HG02623 (cell line): ENCODE results near the gene PERM1.

Experiments used
- ATAC-seq: cut with Tn5 transposase; IDR thresholded peaks from one replicate; pipeline ENCODE4 v1.9.1; 2021; ENCODE audit warnings: moderate library complexity; ENCODE audit not compliant: unreplicated experiment

Gene PERM1

DNA sequence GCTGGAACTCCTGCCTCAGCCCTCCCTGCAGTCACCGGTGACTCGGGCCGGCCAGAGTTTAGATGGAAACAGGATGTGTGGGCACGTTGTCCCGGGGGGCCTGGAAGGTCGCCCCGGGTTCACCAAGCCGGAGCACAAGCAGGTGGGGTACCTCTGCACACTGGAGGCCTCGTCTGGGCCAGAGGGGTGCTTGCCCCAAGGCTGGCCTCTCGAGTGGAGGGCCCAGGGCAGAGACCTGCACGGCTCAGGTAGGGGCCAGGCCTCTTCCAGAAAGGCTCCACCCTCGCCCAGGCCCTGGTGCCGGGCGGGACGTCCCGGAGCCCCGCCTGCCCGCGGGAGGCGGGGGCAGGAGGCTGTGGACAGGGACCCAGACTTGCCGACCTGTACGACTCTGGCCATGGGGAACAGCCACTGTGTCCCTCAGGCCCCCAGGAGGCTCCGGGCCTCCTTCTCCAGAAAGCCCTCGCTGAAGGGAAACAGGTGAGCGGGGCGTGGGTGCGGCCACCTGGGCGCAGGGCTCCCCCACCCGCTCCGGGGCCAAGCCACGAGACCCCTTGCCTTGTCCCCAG lies 15.7 kb downstream of the PERM1 start, which contains the start of gene PLEKHN1:
TSS of gene PLEKHN1 (plus strand) at position 348 of the 569 bp plus-strand sequence. CDS start at position 398, 50 bp downstream.
- peak; percentile 12 for ATAC-seq

DNA sequence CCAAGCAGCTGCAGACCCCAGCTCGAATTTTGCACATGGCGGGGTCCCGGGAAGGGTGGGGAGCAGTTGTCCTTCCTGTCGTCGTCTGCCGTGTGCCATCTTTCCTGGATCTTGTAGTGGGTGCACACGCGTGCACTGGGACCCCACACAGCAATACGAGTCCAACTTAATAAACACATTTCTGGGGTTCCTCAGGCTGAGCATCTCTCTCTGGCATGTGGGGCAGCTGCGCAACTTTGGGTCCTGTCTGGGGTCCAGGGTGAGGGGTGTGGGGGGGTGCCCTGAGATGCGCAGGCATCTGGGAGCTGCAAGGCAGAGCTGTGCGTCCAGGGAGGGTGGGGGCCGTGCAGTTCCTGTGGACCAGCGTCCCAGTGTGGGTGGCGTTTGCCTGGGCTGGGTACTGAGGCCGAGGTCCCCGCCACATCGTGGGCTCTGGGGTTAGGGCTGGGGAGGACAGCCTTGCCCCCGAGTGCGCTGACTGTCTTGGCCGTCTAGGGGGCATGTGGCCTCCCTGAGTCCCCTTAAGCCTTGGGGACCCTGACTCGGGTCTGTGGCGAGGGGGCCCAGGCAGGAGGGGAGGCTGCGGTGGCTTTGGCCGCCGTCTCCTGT lies 16.3 kb downstream of the PERM1 start:
- ATAC-seq: no peak

DNA sequence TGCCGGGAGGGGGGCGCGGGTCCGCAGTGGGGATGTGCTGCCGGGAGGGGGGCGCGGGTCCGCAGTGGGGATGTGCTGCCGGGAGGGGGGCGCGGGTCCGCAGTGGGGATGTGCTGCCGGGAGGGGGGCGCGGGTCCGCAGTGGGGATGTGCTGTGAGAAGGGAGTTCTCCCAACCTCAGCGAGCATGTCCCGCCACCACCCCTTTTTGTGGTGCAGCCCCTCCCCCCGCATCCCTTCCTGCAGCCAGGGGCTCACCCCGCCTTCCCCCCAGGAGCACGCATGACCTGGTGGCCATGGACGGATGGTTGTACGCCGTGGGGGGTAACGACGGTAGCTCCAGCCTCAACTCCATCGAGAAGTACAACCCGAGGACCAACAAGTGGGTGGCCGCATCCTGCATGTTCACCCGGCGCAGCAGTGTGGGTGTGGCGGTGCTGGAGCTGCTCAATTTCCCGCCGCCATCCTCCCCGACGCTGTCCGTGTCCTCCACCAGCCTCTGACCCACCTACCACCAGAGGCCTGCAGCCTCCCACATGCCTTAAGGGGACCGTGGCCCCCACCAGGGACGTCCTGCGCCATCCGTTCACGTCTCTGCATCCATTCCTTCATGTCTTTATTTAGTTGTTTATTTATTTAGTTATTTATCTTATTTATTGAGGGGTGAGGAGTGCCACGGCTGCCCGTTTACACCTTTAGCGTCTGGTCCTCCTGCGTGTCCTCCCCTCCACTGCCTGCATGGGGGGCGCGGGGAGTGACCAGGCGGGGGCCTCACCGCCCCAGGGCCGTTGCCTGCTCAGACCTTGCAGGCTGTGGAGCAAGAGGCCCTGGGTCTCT lies 17.0 kb downstream of the PERM1 start:
- no peak for ATAC-seq

DNA sequence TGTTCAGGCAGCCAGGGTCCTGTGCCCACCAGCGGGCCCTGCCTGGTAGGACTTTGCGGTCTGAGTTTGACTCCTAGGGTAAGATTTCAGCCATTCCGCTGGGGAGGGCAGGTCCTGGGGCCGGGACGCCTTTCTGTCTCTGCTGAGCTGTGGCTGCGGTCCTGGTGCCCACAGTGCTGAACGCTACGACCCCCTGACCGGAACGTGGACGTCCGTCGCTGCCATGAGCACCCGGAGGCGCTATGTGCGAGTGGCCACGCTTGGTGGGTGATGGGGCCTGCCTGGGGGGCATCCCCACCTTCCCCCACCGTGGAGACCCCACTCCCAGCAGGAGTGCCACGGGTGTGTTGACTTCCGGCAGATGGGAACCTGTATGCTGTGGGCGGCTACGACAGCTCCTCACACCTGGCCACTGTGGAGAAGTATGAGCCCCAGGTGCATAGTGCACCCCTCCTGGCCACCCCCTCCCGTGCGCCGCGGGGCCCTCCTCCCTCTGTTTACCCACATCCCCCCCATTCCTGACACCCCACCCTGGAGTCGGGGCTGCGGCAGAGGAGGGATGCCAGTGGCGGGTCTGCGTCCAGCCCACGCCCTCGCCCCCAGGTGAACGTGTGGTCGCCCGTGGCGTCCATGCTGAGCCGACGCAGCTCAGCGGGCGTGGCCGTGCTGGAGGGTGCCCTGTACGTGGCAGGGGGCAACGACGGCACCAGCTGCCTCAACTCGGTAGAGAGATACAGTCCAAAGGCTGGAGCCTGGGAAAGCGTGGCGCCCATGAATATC lies 18.0 kb downstream of the PERM1 start:
- ATAC-seq: no peak

DNA sequence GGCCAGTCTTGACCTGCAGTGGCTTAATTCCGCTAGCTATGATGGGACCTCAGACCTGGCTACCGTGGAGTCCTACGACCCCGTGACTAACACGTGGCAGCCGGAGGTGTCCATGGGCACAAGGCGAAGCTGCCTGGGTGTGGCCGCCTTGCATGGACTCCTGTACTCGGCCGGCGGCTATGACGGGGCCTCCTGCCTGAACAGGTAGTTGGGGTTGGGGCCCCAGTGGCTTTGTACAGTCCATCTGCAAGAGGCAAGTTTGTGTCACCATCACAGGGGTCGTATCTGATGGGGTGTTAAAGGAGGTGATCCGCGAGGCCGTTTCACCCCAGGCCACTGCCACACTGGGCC lies 18.6 kb downstream of the PERM1 start:
- no peak for ATAC-seq

DNA sequence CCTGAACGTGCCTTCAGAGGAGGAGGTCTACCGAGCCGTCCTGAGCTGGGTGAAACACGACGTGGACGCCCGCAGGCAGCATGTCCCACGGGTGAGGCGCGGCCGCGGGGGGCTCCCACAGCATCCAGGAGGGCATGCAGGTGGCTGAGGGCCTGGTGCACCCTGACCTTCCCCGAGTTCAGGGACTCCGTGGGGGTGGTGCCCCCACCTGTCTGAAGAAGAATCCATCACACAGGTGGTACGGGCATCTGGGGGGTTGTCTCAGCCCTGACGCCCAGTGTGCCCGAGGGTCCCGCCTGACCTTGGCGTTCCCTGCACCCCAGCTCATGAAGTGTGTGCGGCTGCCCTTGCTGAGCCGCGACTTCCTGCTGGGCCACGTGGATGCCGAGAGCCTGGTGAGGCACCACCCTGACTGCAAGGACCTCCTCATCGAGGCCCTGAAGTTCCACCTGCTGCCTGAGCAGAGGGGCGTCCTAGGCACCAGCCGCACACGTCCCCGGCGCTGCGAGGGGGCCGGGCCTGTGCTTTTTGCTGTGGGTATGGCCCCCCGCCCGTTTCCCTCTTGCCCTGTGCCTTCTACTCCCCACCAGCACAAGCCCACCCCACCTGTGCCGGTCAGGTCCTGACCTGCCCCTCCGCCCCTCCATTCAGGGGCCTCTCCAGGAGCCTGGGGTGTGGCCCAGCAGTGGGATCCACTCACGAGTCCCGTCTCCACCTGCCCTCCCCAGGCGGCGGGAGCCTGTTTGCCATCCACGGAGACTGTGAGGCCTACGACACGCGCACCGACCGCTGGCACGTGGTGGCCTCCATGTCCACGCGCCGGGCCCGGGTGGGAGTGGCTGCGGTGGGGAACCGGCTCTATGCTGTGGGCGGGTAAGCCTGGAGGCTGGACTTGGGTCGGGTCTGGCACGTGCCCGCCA lies 19.3 kb downstream of the PERM1 start:
- no peak for ATAC-seq

DNA sequence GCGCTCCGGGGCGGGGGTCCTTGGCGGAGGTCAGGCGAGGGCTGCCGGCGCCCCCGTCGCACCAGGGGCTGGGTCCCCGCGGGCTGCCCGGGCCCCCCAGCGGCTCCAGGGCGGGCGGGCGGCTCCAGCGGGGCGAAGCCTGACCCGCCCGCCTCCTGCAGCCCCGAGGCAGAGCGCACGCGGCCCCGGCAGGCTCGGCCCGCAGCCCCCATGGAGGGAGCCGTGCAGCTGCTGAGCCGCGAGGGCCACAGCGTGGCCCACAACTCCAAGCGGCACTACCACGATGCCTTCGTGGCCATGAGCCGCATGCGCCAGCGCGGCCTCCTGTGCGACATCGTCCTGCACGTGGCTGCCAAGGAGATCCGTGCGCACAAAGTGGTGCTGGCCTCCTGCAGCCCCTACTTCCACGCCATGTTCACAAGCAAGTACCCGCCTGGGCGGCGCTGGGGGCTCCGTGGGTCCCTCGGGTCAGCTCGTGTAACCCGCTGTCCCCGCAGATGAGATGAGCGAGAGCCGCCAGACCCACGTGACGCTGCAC lies 20.7 kb downstream of the PERM1 start:
- ATAC-seq: no peak

DNA sequence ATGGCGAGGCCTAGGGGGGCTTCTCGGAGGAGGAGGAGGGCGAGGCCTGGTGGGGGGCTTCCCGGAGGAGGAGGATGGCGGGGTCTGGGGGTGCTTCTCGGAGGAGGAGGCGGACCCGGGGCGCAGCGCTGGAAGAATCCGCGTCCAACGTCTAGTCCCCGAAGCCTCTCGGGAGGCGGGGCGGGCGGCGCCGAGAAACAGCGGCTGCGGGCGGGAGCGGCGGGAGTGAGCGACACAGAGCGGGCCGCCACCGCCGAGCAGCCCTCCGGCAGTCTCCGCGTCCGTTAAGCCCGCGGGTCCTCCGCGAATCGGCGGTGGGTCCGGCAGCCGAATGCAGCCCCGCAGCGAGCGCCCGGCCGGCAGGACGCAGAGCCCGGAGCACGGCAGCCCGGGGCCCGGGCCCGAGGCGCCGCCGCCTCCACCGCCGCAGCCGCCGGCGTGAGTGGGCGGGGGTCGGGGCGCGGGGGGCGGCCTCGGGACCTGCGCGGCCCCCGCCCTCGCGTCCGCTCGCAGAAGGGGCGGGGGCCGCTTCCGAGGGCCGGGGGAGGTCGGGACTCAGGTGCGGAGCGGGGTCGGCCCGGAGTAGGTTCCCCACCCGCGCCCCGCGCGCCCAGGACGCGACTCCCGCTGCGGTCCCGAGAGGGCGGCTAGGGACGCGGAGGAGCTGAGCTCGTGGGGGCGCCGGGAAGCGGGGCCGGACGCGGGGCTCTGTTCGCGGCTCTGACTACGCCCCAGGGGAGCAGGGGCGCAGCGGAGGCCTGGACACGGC lies 21.3 kb downstream of the PERM1 start, which contains the start of gene KLHL17:
TSS of gene KLHL17 (plus strand) at position 222 of the 769 bp plus-strand sequence. CDS start at position 332, 110 bp downstream.
- ATAC-seq: peak; percentile 34

DNA sequence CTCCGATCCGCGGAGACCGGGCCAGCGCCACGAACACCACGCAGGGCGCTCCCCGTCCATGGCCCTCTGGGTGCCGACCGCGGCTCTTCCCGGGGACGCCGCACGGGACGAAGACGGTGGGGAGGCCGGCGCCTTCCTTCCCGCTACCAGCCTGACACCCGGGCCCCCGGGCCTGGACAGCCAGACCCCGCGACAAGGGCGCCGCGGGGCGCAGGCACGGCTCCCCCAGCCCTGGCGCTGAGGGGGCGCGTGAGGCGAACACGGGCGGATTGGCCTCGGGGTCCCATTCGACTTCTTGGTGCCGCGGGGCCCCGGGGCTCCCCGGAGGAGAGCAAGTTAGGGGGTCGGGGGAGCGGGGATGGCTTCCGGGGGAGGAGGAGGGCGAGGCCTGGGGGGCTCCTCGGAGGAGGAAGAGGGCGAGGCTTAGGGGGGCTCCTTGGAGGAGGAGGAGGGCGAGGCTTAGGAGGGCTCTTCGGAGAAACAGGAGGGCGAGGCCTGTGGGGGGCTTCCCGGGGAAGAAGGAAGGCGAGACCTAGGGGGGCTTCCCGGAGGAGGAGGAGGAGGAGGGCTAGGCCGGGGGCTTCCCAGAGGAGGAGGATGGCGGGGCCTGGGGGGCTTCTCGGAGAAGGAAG lies 22.0 kb downstream of the PERM1 start:
- ATAC-seq: no peak

DNA sequence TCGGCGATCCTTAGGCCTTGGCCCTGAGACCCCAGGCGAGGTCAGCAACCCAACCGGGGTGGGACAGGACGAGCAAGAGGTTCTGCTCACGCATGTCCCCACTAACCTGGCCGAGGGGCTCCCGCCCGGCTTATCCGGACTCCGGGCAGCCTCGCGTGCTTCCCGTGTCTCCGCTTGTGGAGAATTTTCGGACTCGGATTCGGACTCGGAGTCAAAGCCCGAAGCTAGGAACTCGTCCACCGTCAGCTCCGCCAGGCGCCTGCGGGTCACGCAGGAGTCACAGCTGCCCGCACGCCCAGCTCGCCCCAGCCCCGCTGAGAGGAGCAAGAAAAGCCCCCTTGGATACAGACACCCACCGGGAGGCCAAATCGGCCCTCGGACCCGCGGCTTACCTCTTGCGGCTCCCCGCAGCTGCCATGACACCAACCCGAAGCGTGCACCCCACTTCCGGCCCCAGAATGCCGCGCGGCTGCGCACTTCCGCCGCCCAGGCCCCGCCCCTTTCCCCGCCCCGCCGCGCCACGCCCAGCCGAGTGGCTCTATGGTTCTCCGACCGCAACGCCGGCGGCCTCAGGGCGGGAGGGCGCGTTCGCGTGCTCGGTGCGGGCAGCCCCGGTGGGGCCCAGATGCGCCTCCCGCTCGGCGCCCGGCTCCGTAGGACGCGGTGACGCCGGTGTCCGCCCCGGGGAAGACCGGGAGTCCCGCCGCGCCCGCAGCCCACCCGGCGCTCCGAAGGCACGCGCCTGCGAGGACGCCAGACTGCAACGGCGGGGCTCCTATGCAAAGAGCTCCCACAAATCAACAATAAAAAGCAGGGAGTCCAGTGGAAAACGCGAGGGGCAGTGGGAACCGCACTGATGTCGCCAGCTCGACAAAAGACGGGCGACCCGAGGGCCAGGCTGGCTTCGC lies 22.8 kb downstream of the PERM1 start, which contains the start of gene NOC2L:
TSS of gene NOC2L (minus strand) at position 434 of the 908 bp plus-strand sequence. CDS start at position 418, 16 bp downstream.
- ATAC-seq: peak; percentile 76

DNA sequence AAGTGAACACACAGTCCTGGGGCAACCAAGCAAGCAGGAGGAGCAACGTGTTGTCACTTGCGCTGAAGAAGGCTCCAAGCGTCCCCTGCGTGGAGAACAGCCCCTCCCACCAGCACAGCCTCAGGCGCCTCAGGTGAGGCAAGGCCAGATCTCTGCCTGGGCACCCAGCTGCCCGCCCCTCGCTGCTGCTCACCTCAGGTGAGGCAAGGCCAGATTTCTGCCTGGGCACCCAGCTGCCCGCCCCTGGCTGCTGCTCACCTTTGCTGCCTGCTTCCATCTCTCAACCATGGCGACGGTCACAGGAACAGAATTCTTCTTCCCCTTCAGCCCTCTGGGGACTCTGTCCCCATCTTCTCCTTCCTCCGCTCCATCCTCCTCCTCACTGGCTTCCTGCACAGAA lies 25.3 kb downstream of the PERM1 start:
- no peak for ATAC-seq

DNA sequence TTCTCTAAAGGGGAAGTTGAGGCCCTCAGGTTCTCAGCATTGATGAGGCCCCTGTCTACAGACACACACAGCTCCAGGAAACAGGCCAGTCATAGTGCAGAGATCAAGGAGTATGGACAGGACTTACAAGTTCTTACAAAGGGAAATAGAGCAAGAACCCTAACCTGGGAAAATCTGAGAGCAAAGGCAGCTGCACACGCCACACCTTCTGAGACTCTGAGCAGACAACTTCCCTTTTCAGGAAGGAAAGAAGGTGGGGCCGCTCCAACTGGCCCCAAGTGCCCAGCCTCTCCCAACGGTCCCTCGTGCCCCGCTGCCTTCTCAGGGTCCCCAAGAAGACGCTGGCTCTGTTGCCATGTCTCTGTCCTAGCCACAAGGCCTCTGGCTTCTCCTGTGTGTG lies 26.4 kb downstream of the PERM1 start:
- no peak for ATAC-seq

DNA sequence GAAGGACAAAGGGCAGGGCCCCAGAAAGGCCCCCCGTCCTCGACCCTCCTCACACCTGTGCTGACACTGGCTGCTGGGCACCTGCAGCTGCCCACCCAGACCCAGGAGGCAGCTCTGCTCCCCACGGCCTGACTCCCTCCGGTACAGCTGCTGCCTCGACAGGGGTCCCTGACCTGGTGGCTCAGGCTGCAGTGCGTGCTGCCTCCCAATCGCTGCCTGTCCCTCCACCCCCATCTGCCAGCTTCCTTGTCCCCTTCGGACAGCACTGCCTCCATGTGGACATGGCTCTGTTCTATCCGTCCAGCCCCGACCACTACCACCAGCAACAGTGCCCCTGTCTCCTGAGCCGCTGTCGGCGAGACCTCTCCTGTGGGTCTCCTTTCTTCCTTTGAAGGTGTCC lies 27.0 kb downstream of the PERM1 start:
- ATAC-seq: no peak

DNA sequence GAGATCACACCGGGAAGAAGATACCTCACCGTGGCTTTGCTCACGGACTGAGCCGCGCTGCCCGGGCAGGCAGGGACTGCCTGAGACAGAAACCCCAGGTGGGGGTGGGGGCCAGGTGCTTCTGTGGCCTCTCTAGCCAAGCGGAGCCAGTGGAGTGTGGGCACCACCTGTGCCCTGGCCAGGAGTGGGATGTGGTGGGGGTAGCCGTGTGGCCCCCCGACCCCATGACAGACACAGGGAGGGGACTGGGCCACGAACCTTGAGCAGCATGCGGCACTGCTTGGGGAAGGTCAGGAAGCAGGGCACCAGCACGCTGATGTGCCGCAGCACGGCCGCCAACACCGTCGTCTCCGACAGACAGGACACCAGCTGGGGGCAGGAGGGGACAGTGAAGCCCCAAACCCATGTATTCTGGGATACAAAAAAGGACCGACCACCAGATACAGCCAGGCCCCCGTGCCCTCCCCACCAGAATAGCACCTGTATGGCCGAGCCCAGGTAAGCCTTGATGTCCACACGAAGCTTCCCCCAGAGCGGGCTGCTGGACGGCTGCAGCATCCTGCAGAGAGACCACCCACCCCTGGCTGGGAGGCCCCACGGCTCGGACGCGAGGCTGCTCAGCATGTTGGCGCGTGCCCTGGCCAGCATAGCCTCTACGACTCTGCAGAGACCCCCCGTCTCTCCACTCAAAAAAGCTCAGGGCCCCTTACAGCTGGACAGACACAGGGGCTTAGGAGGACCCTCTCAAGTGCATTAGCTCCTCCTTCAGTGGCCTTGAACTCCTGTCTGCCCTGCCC lies 28.2 kb downstream of the PERM1 start:
- no peak for ATAC-seq

DNA sequence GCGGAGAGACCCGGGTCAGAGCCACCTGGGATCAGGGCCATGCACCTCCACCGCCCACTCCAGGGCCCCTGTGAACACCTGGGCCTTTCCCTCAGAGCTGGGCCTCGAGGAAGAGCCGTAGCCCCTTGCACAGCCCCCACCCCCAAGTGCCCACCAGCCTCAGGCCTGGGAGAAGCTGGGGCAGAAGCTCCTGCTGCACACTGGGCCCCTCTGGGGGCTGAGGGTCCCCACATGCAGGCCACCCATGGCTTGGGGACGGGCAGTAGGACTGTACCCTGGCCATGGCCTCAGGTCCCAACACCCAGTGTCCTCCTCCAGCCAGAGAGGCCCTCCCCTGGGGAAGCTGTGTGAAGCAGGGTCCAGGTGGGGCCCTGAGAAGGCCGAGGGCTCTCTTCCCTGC lies 29.3 kb downstream of the PERM1 start:
- no peak for ATAC-seq

DNA sequence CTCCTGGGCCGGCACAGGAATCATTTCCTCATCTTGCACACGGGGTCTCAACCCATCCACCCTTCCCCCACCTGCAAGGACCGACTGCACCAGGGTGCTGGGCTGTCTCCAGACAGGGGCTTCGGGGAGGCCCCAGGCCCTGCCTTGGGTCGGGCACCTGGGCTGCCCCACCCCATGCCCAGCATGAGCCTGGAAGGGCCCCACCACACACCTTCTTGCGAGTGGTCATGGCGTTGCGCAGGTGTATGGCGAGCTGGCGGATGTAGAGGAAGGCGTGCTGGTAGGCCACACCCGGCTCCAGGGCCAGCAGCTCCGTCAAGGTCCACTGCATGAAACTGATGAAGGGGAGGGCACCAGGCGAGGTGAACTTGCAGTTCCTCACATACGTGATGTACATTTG lies 29.7 kb downstream of the PERM1 start:
- no peak for ATAC-seq

DNA sequence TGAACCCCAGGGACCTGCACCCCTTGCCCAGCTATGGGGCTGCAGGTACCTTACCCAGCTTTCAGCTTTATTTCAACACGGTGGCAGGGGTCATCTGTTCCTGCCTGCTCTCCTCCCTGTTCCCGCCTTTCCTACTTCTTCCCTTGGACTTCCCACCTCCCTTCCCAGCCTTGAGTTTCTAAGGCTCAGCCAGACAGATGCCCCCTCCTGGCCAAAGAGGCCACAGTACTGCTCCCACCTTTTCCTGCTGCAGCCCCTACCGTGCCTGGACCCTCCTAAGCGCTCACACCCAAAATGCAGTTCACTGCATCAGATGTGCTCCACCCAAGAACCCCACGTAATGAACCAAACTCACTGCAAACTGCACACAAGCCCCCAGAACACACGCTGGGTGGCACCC lies 30.5 kb downstream of the PERM1 start:
- no peak for ATAC-seq
